Activated naive CD8-positive, alpha-beta T cell treated with anti-CD3 and anti-CD28 coated beads, Interleukin-2, amount 50 U/mL, for 24 hours (primary cell): ENCODE results near the gene FZD10.

ENCODE experiments used
- ATAC-seq: fragments of 150-1000 bp; cut with Tn5 transposase; one replicate; pipeline ENCODE4 v1.10.0; 2021
- DNase-seq: peaks from one replicate; pipeline ENCODE4 v3.0.0; 2021
- H3K27ac Mint-ChIP-seq: one replicate; pipeline ENCODE4 v1.8.0; 2021; ENCODE audit warnings: mild to moderate bottlenecking, mixed read lengths
- H3K27me3 Mint-ChIP-seq: one replicate; pipeline ENCODE4 v1.8.0; 2021; ENCODE audit warnings: mixed read lengths
- H3K36me3 Mint-ChIP-seq: one replicate; pipeline ENCODE4 v1.8.0; 2021; ENCODE audit warnings: low read depth, mixed read lengths
- H3K4me1 Mint-ChIP-seq: one replicate; pipeline ENCODE4 v1.8.0; 2021; ENCODE audit warnings: mixed read lengths
- H3K4me3 Mint-ChIP-seq: one replicate; pipeline ENCODE4 v1.8.0; 2021; ENCODE audit warnings: mild to moderate bottlenecking, moderate library complexity, mixed read lengths
- H3K9me3 Mint-ChIP-seq: one replicate; pipeline ENCODE4 v1.8.0; 2021; ENCODE audit warnings: mixed read lengths

FZD10 gene

DNA sequence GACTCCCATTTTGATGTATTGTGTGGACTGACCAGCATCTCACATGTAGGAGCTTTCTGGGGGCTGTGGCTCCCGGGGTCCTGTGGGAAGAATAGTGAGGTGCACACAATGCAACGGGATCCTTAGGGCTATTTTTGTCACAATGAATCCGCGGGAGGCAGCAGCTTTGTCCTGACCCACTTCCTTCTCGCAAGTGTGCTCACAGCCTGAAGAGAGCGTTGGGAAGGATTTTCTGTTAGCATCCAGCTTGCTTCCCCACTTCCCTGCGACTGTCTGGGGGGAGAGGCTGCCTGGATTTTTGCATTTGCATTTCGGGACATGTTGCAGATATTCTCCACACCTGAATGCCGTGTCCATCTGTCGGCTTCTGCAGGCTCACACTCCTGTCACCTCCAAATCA lies 31.9 kb downstream of the FZD10 start:
- no peak for ATAC-seq
- no peak for DNase-seq
- Mint-ChIP-seq H3K4me3 (no peak overlapping the region), H3K9me3 (peaks cover 8% of the 10 kb centered on the region), H3K27me3 (peaks cover 2% of the 10 kb centered on the region), H3K36me3 (no peaks in the 10 kb centered on the region), H3K27ac (no peak overlapping the region), H3K4me1 (no peaks in the 10 kb centered on the region)

DNA sequence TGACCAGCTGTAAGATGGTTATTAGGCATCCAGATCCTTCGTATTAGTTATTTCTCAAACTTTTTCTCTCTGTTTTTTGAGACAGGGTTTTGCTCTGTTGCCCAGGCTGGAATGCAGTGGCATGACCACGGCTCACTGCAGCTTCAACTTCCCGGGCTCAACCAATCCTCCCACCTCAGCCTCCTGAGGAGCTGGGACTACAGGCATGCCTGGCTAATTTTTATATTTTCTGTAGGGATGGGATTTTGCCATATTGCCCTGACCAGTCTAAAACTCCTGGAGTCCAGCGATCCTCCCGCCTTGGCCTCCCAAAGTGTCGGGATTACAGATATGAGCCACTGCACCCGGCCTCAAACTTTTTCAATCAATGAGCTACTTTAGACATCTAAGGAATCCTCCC lies 33.1 kb downstream of the FZD10 start:
- DNase-seq (no peak), ATAC-seq (no peak)
- Mint-ChIP-seq H3K9me3 (peaks cover 8% of the 10 kb centered on the region), H3K4me1 (no peaks in the 10 kb centered on the region), H3K4me3 (no peak overlapping the region), H3K36me3 (no peaks in the 10 kb centered on the region), H3K27me3 (peaks cover 2% of the 10 kb centered on the region), H3K27ac (no peak overlapping the region)

DNA sequence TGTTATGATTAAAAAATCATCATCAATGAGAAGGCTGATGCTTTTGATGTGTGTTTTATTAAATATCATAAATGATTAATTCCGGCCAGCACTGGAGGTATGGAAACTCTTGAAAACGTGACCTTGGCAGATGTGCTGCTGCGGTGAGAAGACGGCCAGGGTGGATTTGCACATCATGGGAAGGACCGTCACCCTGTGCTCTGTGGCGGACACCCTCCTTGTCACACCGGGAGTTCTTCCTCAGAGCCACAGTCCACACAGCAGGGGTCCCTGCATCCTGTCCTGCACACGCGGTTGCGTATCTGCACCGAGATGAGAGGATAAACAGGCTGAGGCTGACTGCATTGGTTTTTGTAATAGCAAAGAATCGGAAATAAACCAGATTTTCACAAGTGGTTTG lies 33.5 kb downstream of the FZD10 start:
- Mint-ChIP-seq H3K9me3 (peaks cover 8% of the 10 kb centered on the region), H3K27me3 (peaks cover 4% of the 10 kb centered on the region), H3K36me3 (no peaks in the 10 kb centered on the region), H3K4me3 (no peak overlapping the region), H3K4me1 (no peaks in the 10 kb centered on the region), H3K27ac (no peak overlapping the region)
- DNase-seq (no peak), ATAC-seq (no peak)

GRCh38 chr12:130196827-130197226 lies 34.6 kb downstream of the FZD10 start:
- Mint-ChIP-seq H3K27me3 (peaks cover 5% of the 10 kb centered on the region), H3K9me3 (peaks cover 2% of the 10 kb centered on the region), H3K4me3 (no peak overlapping the region), H3K36me3 (no peaks in the 10 kb centered on the region), H3K27ac (no peak overlapping the region), H3K4me1 (no peaks in the 10 kb centered on the region)
- no peak for DNase-seq
- ATAC-seq, result no peak

- ATAC-seq (no peak), DNase-seq (no peak)
- Mint-ChIP-seq H3K4me1 (no peaks in the 10 kb centered on the region), H3K27ac (no peak overlapping the region), H3K36me3 (no peaks in the 10 kb centered on the region), H3K9me3 (no peaks in the 10 kb centered on the region), H3K4me3 (no peak overlapping the region), H3K27me3 (peaks cover 5% of the 10 kb centered on the region)
Measured at GRCh38 chr12:130198026-130198662, 35.9 kb downstream of the FZD10 start.

DNA sequence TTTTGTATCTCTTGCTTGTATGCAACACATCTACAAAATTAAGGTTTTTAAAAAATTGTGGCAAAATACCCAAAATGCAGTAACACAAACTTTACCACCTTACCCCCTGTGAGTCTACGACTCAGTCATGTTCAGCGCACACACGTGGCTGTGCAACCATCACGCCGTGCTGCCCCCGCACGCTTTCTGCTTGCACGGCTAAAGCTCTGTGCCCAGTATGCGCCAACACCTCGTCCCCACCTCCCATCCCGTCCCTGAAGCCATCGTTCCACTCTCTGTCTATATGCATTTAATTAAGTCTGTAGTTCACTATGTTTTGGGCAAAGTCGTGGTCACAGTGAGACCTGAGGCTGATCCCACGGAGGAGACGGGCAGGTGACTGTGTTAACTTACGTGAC lies 36.4 kb downstream of the FZD10 start:
- DNase-seq (no peak), ATAC-seq (no peak)
- Mint-ChIP-seq H3K4me3 (no peak overlapping the region), H3K27ac (no peak overlapping the region), H3K27me3 (peaks cover 5% of the 10 kb centered on the region), H3K9me3 (no peaks in the 10 kb centered on the region), H3K36me3 (no peaks in the 10 kb centered on the region), H3K4me1 (no peaks in the 10 kb centered on the region)

DNA sequence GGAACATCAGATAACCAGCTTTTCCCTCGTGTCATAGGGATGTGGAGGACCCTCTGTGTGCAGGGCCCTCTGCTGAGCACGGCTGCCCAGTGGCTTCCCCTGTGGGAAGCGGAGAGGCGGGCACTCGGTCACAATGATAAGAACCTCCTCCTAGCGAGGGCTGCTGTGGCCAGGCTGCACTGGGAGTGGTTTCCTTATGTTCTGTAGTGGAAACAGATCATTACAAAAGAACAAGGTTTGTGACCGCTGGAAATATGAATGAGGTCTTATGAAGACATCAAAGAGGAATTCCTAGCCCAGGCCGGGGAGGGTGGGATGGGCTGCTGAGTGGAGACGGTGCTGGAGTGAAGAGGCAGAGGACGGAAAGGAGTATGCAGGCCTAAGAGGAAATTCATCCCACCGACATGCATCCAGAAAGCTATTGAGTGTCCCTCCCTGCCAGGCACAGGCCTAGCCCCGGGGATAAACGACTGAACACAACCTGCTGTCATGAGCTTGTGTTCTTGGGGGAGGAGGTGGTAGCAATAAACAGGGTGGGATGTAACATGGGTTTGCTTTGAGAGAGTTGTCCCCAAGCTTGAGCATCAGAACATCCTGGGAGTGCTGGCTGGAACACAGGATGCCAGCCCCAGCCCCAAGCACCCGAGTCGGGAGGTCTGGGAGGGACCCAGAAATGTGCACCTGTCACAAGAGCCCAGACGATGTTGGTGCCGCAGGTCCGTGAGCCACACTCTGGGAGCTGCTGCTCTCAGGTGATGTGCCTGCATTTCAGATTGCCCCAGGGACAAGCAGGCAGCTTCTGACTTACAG lies 37.5 kb downstream of the FZD10 start:
- H3K36me3 Mint-ChIP-seq, result no peaks in the 10 kb centered on the region
- no peak overlapping the region for H3K27ac Mint-ChIP-seq
- H3K9me3 Mint-ChIP-seq, result no peaks in the 10 kb centered on the region
- H3K4me1 Mint-ChIP-seq, result no peaks in the 10 kb centered on the region
- ATAC-seq (no peak), DNase-seq (no peak)
- peaks cover 3% of the 10 kb centered on the region for H3K27me3 Mint-ChIP-seq
- H3K4me3 Mint-ChIP-seq, result no peak overlapping the region

- DNase-seq, result no peak
Measured at GRCh38 chr12:130200445-130200844, 38.2 kb downstream of the FZD10 start.

DNA sequence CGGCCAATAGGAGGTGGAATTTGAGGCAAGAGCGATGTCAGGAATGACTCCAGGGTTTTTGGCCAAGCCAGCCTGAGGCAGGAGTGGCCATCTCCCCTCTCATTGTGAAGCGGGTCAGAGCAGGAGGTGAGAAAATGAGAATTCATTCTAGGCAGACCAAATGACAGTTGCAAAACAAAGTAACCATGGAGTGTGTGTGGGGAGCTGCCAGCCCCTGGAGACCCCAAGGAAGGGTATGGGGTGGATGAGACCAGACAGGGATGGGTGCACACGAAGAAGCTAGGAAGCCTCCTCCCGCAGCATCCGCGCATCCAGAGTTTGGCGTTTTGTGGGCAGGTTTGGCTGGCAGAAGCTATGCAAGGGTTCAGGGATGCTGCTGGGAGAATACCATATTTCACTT lies 38.8 kb downstream of the FZD10 start:
- peaks cover 3% of the 10 kb centered on the region for H3K27me3 Mint-ChIP-seq
- no peaks in the 10 kb centered on the region for H3K36me3 Mint-ChIP-seq
- DNase-seq, result no peak
- ATAC-seq, result no peak
- H3K4me3 Mint-ChIP-seq, result no peak overlapping the region
- H3K4me1 Mint-ChIP-seq, result no peaks in the 10 kb centered on the region
- peaks cover 4% of the 10 kb centered on the region for H3K9me3 Mint-ChIP-seq
- H3K27ac Mint-ChIP-seq, result no peak overlapping the region

More at GRCh38 chr12:130200445-130200844, 38.2 kb downstream of the FZD10 start:
- Mint-ChIP-seq H3K27me3 (peaks cover 3% of the 10 kb centered on the region), H3K4me3 (no peak overlapping the region), H3K36me3 (no peaks in the 10 kb centered on the region), H3K27ac (no peak overlapping the region), H3K9me3 (peaks cover under 1% of the 10 kb centered on the region), H3K4me1 (no peaks in the 10 kb centered on the region)
- no peak for ATAC-seq

DNA sequence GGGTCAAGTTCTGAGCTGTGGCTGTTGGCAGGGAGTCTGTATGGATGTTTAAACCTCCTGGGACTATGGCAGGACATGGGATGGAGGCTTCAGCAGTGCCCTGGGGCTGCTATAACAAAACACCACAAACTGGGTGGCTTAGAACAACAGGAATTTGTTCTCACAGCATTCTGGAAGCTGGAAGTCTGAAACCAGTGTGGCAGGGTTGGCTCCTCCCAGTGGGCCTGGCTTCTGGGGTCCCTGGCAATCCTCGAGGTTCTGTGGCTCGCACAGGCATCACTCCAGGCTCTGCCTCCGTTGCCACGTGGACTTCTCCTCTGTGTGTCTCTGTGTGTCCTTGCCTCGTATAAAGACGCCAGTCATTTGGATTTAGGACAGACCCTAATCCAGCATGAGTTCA lies 39.9 kb downstream of the FZD10 start:
- no peak overlapping the region for H3K27ac Mint-ChIP-seq
- no peak overlapping the region for H3K4me3 Mint-ChIP-seq
- ATAC-seq (no peak), DNase-seq (no peak)
- no peaks in the 10 kb centered on the region for H3K4me1 Mint-ChIP-seq
- peaks cover 3% of the 10 kb centered on the region for H3K27me3 Mint-ChIP-seq
- H3K9me3 Mint-ChIP-seq, result peaks cover 4% of the 10 kb centered on the region
- H3K36me3 Mint-ChIP-seq, result no peaks in the 10 kb centered on the region

- Mint-ChIP-seq H3K36me3 (no peaks in the 10 kb centered on the region), H3K4me1 (no peaks in the 10 kb centered on the region), H3K9me3 (peaks cover 6% of the 10 kb centered on the region), H3K27ac (no peak overlapping the region), H3K4me3 (no peak overlapping the region), H3K27me3 (peaks cover 3% of the 10 kb centered on the region)
- no peak for DNase-seq
- ATAC-seq, result no peak
Measured at GRCh38 chr12:130203151-130203550, 40.9 kb downstream of the FZD10 start.

DNA sequence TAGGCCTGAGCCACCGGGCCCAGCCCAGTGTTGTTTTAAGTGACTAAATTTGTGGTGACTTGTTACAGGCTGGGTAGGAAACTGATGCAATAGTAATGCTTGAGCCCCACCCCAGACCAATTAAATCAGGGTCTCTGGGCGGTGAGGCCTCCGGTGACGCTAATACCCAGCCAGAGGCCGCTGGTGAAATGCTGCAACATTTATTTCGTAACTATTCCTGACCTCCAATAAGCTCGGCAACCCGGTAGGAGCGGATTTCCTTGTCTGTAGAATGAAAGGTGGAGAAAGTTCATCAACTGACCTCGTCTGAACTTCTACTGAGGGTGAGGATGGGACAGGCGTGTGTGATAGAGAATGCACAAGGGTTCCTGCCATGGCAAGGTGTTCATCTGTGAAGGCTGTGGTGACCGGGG lies 42.3 kb downstream of the FZD10 start:
- DNase-seq, result no peak
- Mint-ChIP-seq H3K4me3 (no peak overlapping the region), H3K27ac (no peak overlapping the region), H3K27me3 (peaks cover 3% of the 10 kb centered on the region), H3K9me3 (peaks cover 9% of the 10 kb centered on the region), H3K4me1 (no peaks in the 10 kb centered on the region), H3K36me3 (no peaks in the 10 kb centered on the region)
- ATAC-seq, result no peak

GRCh38 chr12:130205495-130205894 lies 43.2 kb downstream of the FZD10 start:
- Mint-ChIP-seq H3K27me3 (peaks cover 3% of the 10 kb centered on the region), H3K27ac (no peak overlapping the region), H3K9me3 (peaks cover 9% of the 10 kb centered on the region), H3K36me3 (no peaks in the 10 kb centered on the region), H3K4me1 (no peaks in the 10 kb centered on the region), H3K4me3 (no peak overlapping the region)
- no peak for DNase-seq
- no peak for ATAC-seq

GRCh38 chr12:130212384-130212989 lies 50.2 kb downstream of the FZD10 start:
- ATAC-seq, result no peak

DNA sequence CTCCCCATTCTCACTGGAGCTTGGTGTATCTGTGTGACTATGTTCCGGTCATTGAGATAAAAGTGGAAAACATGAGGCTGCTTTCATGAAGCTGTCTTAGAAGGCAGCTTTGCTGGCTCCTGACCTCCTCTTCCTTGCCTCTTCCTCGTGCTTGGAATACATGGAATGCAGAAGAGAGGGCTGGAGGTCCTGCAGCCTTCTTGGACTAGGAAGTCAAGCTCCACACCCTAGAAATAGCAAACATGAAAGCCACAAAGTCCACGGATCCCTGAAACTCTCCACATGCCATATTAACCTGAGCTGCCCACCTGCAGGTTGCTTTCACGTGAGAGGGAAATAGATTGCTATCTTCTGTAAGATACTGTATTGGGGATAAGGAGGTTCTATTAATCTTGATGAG lies 51.0 kb downstream of the FZD10 start:
- no peak overlapping the region for H3K4me3 Mint-ChIP-seq
- H3K27me3 Mint-ChIP-seq, result peaks cover 6% of the 10 kb centered on the region
- DNase-seq, result no peak
- ATAC-seq, result no peak
- no peak overlapping the region for H3K27ac Mint-ChIP-seq
- H3K4me1 Mint-ChIP-seq, result no peaks in the 10 kb centered on the region
- H3K9me3 Mint-ChIP-seq, result peaks cover 15% of the 10 kb centered on the region
- no peaks in the 10 kb centered on the region for H3K36me3 Mint-ChIP-seq

More at GRCh38 chr12:130212384-130212989, 50.2 kb downstream of the FZD10 start:
- H3K27me3 Mint-ChIP-seq, result peaks cover 6% of the 10 kb centered on the region
- DNase-seq, result no peak
- H3K36me3 Mint-ChIP-seq, result no peaks in the 10 kb centered on the region
- H3K4me3 Mint-ChIP-seq, result no peak overlapping the region
- no peak overlapping the region for H3K27ac Mint-ChIP-seq
- peaks cover 16% of the 10 kb centered on the region for H3K9me3 Mint-ChIP-seq
- H3K4me1 Mint-ChIP-seq, result no peaks in the 10 kb centered on the region
